ENCODE data around the gene CEACAM19.

DNA sequence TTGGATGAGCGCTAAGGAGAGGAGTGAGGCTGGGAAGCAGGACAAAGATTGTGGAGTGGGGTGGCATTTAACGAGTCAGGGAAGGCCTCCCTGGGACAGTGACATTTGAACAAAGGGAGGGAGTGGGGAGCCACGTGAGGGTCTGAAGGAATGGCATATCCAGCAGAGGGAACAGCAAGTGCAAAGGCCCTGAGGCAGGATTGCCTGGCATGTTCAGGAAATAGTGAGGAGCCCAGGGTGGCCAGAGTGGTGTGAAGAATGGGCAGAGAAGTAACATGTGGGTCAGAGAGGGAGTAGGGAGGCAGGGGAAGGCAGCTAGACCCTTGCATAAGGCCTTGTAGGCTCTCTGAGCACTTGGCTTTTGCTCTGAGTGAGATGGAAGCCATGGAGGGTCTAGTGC is 42.5 kb upstream of the CEACAM19 start:
- TF ChIP-seq, protein P1, sequence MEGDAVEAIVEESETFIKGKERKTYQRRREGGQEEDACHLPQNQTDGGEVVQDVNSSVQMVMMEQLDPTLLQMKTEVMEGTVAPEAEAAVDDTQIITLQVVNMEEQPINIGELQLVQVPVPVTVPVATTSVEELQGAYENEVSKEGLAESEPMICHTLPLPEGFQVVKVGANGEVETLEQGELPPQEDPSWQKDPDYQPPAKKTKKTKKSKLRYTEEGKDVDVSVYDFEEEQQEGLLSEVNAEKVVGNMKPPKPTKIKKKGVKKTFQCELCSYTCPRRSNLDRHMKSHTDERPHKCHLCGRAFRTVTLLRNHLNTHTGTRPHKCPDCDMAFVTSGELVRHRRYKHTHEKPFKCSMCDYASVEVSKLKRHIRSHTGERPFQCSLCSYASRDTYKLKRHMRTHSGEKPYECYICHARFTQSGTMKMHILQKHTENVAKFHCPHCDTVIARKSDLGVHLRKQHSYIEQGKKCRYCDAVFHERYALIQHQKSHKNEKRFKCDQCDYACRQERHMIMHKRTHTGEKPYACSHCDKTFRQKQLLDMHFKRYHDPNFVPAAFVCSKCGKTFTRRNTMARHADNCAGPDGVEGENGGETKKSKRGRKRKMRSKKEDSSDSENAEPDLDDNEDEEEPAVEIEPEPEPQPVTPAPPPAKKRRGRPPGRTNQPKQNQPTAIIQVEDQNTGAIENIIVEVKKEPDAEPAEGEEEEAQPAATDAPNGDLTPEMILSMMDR (IDR thresholded peaks at IDR 0.05 in 8 of 11, conservative IDR thresholded peaks at IDR 0.05 in 3 of 11), result no peak
- TF ChIP-seq POLR2A (IDR thresholded peaks at IDR 0.05) (no peak), POLR2AphosphoS5 (IDR thresholded peaks at IDR 0.05) (no peak)

Data from spleen (tissue), 7 donors.